DMS153 treated with DMSO at 0.1 percent for 48 hours (cell line): ENCODE measurements around the gene SLC22A4.

Experiments
- DNase-seq: peaks from one replicate; lab custom pipeline; 2025; ENCODE audit not compliant: unreplicated experiment; lab: John Stamatoyannopoulos, UW

SLC22A4 gene

DNA sequence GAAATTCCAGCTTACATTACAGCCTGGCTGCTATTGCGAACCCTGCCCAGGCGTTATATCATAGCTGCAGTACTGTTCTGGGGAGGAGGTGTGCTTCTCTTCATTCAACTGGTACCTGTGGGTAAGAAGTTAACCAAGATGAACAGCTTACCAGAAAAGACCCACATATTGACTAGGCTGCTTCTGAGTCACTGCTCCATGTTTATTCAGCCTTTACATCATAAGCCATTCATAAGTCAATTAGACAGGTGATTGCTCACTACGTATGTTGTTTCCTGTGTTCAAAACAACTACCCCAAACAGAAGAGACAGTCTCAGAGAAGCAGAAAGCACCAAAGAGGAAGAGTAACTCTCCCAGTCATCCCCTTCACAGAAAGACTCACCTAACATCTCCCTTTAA lies 40.6 kb downstream of the SLC22A4 start:
- DNase-seq: no peak

DNA sequence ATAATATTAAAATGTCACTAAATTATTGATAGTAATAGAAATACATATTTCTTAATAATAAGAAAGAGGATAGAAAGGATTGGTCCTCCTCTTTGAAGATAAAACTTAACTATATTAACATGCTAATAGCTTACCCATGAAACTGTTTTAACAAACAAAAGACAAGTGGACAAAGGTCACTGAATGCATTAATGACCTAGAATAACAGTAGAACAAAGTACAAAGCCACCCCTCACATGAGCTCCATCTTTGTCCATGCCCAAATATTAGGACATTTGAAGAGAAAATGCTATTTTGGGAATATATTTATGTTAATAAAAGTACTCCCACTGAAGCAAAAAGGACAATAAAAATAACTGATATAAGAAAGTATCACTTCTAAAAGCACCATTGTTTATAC lies 41.2 kb downstream of the SLC22A4 start:
- DNase-seq: no peak

DNA sequence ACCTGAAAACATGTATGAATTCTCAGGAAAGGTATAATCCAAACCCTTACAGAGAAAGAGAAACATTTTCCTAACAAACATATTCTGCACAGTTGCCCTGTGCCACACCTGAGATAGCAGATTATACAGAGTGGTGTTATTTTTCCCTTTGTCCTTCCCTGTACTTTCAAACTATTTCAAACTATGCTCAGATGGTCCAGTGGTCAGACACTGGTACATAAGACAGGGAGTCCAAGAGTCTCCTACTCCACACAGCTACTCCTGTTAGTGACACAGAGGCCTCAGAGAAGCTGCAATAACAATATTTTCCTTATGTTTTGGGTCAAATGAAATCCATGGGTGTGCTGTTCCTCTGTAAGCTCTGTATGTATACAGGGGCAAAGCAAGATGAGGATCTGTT lies 45.3 kb downstream of the SLC22A4 start:
- no peak for DNase-seq

GRCh38 chr5:132342291-132343180 lies 48.3 kb downstream of the SLC22A4 start:
- DNase-seq: no peak

DNA sequence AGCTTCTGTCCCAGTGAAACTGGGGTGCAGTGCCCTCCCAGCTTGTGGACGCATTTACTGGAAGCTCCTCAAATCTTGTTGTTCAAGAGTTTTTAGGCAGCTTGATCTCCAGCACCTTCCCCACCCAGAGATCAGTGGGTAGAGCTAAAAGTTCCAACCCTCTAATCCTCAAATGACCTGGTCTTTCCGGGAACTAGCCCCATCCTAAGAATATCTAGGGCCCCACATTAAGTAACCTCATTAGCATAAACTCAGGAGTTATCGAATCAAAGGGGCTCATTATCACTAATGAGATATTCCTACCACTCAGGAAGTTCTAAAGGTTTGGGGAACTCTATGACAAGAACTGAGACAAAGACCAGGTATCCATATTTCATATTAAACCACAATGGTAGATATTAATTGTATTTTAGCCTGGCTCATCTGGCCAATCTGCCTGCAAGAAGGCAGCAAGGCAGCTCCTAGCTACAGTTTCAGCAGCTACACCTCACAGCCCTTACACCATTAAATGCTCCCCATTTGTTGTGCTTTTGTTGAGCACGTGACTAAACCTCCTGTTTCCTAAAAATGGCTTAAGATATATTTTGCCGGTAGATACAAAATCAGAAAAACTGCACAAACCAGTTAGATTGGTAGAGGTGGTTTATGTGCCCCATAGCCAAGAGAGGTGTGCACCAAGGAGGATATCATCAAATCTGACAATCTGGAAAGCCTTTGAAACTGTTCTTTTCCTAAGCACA lies 50.8 kb downstream of the SLC22A4 start:
- no peak for DNase-seq

GRCh38 chr5:132353486-132353995 lies 59.3 kb downstream of the SLC22A4 start:
- DNase-seq: no peak

DNA sequence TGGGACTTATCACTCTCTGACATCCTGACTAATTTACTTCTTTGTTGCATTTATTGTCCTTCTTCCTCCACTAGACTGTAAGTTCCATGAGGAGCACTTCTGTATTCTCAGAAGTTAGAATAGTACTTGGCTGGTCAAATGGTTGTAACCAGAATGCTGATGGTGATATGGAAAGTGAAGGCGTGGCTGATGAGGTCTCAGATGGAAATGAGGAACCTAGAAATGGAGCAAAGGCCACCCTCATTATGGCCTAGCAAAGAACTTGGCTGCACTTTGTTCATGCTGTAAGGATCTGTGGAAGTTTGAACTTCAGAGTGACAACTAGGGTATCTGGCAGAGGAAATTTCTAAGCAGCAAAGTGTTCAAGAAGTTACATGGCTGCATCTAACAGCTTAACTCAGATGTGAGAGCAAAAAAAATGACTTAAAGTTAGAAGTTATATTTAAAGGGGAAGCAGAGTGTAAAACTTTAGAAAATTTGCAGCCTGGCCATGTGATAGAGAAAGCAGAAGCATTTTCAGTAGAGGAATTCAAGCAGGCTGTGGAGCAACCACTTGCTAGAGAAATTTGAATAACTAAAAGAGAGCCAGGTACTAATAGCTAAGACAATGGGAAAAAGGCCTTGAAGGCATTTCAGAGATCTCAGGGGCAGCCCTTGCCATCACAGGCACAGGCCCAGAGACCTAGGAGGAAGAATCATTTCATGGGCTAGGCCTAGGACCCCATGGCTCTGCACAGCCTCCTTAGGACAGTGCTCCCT lies 60.4 kb downstream of the SLC22A4 start:
- DNase-seq: no peak

GRCh38 chr5:132355140-132355765 lies 61.1 kb downstream of the SLC22A4 start:
- no peak for DNase-seq

GRCh38 chr5:132358775-132359174 lies 64.6 kb downstream of the SLC22A4 start:
- no peak for DNase-seq

GRCh38 chr5:132362086-132362485 lies 67.9 kb downstream of the SLC22A4 start:
- no peak for DNase-seq

GRCh38 chr5:132363431-132364112 lies 69.4 kb downstream of the SLC22A4 start:
- DNase-seq: no peak

DNA sequence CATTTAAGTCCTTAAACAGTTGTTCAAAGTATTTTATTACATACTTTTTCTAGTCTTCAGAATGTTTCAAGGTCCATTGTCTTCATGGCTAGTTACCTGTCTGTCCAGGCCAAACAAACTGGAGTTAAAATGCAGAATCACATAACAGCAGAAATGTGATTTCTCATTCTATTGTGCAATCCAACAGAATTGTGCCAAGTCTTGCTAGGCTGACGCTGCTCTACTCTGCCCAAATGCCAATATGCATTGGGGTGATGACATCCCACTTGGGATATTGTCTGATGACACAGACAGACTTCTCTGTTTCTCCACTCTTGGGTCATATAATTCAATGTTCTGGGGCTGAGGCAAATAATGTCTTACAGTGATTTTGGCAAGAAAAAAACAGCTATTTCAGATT lies 70.1 kb downstream of the SLC22A4 start:
- DNase-seq: no peak

- no peak for DNase-seq
Observed at GRCh38 chr5:132365213-132365612, 71.0 kb downstream of the SLC22A4 start.

- DNase-seq: no peak
Observed at GRCh38 chr5:132368186-132368585, 74.0 kb downstream of the SLC22A4 start.

- no peak for DNase-seq
Observed at GRCh38 chr5:132369007-132369473, 74.8 kb downstream of the SLC22A4 start.

DNA sequence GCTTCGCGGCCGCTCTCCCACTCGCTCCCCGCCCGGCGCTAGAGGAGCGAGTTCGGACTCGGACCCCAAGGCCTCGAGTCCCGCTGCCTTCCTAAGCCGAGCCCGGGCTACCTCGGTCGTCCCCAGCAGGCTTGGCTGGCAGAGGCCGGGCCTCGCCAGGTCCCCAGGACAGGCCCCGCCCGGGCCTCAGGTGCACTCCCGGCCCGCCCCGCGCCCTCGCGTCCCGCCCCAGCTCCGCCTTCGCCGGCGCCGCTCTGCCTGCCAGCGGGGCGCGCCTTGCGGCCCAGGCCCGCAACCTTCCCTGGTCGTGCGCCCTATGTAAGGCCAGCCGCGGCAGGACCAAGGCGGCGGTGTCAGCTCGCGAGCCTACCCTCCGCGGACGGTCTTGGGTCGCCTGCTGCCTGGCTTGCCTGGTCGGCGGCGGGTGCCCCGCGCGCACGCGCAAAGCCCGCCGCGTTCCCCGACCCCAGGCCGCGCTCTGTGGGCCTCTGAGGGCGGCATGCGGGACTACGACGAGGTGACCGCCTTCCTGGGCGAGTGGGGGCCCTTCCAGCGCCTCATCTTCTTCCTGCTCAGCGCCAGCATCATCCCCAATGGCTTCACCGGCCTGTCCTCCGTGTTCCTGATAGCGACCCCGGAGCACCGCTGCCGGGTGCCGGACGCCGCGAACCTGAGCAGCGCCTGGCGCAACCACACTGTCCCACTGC lies 75.4 kb downstream of the SLC22A4 start, which contains the start of gene SLC22A5:
TSS of gene SLC22A5 (plus strand) at position 237 of the 707 bp plus-strand sequence. CDS start at position 500, 263 bp downstream.
- DNase-seq: peak; percentile 7

GRCh38 chr5:132370181-132370970 lies 76.2 kb downstream of the SLC22A4 start:
- no peak for DNase-seq

DNA sequence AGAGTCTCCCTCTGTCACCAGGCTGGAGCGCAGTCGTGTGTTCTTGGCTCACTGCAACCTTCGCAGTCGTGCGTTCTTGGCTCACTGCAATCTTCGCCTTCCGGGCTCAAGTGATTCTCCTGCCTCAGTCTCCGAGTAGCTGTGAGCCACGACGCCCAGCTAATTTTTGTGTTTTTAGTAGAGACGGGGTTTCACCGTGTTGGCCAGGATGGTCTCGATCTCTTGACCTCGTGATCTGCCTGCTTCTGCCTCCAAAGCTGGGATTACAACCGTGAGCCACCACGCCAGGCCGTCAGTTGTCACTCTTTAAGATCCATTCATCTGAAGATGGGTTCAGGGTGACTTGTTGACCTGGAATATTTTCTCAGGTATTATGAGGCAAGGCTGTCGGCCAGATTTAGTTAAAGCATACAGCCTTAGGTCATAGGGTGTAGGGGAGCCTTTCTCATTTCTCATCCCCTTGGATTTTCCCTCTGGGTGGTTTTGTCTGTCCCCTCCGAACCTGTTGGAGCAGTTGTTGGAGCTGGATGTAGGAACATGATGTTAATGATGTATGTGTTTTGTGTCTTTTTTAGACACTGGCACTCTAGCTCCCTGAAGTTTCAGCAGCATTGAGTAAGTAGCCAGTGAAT lies 76.9 kb downstream of the SLC22A4 start:
- DNase-seq: no peak
